NCI-H748 (cell line): Measurements from ENCODE around the gene PES1.
"Not testable (repeated sequence)": the region's sequence is repeated elsewhere in the genome, so short reads cannot be mapped to it uniquely, and the experiment has no call there.

ENCODE experiments used
- DNase-seq: peaks from one replicate; lab custom pipeline; 2025; ENCODE audit not compliant: unreplicated experiment; lab: John Stamatoyannopoulos, UW

PES1 gene

GRCh38 chr22:30578481-30578880 is 13.2 kb downstream of the PES1 start:
- no peak for DNase-seq

DNA sequence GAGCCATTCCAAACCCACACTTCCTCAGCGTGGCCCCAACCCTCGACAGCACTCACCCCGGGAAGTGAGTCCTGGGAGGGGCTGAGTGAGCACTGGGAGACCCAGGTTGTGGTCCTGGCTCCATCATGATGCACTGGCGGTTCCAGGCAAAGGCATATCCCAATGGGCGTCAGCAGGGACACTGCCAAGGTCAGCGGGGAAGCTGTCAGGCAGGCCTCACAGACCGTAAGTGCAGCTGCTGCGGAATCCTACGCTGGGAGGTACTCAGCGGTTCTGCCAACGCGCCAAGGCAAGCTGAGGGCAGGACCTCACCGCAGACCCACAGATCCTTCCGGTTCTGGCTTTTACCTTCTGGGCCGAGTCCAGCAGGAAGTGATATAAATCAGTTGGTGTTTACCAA is 15.9 kb downstream of the PES1 start:
- DNase-seq: no peak

DNA sequence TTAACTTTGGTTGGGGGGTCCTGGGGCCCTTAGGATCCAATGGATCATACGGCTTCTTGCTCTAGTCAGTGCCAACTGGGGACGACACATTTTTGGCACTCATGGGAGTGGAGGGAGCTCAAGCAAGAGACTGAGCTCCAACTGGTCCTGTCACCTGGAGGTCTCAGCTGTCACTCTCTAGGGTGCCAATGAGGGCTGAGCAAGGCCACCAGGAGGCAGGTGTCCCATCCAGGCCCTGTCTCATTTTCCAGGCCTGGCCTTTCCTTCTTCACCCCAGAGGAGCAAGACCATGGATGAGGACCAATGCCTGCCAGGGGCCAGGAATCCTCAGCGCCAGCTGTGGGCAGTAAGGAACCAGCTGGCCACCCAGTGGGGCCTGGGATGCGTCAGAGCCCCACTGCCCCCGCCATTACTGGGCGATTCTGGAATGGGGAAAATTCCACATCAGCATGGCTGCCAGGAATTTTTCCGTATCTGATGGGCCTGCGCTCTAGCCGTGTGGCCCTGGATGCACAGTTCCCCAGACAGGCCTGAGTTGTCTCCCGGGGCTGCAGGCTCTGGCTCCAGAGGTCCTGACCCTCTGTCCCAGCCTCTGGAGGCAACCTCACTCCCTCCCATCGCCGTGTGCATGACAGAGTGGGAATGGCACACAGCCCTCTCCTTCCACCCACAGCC is 16.6 kb downstream of the PES1 start:
- DNase-seq: peak; percentile 6

DNA sequence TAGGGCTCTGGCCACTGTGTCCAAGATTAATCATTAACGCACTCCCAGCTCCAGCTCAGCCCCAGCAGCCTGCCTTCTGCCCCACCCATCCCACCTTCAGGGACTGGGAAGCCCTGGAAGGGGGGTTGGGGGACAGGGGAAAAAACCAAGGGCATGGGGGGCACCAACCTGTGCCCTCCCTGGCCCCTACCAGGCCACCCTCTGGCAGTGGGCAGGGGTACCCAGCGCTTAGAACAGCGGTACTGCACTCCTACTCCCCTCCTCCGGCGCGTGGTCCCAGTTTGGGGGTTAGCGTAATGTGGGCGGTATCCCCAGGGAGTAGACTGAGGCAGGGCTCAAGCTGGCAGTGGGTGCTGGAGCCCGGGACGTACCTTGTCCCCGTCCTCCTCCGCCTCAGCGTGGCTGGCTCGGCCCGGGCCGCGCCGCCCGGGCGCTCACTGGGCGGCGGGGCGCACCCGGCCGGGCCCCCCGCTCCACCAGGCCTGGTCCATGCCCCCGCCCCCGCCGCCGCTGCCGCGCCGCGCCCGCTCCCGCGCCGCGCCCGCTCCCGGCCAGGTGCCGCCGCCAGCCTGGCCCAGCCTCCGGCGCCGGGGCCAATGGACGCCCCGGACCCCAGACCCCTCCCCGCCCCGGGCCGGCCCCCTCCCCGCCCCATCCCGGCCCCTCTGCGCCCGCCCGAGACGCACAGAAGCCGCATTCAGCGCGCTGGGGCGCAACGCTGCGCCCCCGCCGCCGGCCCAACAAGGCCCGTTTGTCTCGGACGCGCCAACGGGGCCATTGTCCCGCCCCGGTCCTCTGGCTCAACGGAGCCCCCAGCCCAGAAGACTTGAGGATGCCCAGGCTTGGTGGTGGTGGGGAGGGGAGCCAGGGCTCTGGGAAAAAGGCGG is 17.4 kb downstream of the PES1 start, which contains the start of gene GAL3ST1:
Gene GAL3ST1 (minus strand): TSS at position 571 of the 887 bp plus-strand sequence. CDS start 17,273 bp downstream, outside the sequence.
- DNase-seq: peak; percentile 39

DNA sequence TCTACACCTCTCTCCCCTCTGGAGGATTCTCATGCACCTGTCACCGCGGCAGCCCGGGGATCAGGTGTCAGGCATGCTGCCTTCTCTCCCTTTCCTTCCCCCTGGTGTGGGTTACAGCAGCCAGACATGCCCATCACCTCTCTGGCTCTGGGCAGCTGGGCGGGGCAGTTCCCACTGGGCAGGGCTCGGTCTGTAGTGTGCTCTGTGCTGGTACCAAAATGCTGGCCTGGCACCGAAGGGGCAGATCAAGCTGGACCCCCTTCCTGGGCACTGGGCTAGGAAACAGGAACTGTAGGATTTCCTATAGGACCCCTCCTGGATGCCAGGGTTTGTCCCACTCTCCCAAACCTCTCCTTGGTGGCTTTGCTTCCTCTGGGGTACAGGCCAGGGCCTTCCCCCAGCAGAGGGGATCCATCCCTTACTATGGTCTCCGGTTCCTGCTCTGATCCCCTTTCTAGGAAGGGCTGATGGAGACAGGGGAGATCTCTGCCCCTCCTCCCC is 18.1 kb downstream of the PES1 start:
- DNase-seq: peak; percentile 33

GRCh38 chr22:30572840-30573593 is 18.7 kb downstream of the PES1 start:
- no peak for DNase-seq

- no peak for DNase-seq
Observed at GRCh38 chr22:30572210-30572609, 19.5 kb downstream of the PES1 start.

GRCh38 chr22:30569674-30570202 is 22.0 kb downstream of the PES1 start:
- no peak for DNase-seq

DNA sequence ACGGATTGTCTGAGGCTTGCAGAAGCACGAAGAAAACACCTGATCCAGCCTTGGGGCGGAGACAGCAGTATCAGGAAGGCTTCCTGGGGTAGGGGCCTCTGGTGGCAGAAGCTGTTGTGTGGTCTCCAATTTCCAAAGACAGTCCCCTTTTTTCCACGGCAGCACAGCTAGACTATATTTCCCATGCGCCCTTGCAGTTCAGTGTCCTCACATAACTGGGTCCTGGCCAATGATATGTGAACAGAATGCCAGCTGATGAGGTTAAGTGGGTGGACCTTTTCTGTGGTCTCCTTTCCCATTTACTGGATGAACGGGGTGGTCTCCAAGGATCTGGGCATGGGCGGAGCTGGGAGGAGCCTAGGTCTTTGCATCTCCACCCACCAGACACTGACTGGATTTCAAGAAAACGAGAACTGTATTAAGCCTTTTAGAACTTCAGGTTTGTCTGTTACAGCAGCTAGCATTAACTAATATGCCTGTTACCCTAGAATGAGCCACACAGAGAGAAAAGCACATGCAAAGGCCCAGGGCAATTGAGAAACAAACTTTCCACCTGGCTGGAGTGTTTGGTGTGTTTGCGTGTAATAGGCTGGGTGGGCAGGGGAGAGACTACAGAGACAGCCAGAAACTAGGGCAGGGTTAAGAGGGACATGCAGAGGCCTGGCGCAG is 23.4 kb downstream of the PES1 start:
- DNase-seq: no peak

DNA sequence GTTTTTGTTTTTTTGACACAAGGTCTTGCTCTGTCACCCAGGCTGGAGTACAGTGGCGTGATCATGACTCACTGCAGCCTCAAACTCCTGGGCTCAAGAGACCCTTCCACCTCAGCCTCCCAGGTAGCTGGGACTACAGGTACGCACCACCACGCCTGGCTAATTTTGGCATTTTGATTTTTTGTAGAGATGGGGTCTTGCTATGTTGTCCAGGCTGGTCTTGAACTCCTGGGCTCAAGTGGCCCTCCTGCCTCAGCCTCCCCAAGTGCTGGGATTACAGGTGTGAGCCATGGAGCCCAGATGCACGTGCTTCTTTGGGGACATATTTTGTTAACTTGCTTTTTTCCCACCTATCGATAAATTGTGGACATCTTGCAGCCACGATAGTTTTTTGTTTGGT is 24.4 kb downstream of the PES1 start:
- DNase-seq: not testable (repeated sequence)

GRCh38 chr22:30566125-30566524 is 25.6 kb downstream of the PES1 start:
- DNase-seq: no peak

DNA sequence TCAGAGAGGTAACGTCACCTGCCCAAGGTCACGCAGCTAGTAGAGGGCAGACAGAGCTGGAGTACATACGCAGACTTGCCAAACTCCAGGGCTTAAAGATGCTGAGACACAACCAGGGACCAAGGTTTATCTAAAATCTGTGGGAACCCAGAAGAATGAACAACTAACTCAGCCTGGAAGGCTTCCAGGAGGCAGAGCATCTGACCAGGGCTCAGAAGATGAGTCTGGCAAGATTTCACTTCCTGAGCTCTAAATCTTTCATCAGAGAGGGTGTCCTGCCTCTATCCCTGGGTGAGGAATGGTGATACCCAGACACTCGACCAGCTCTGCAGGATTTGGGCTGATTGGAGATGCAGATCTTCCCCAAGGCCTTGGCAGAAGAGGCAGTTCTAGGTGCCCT is 26.4 kb downstream of the PES1 start:
- no peak for DNase-seq

DNA sequence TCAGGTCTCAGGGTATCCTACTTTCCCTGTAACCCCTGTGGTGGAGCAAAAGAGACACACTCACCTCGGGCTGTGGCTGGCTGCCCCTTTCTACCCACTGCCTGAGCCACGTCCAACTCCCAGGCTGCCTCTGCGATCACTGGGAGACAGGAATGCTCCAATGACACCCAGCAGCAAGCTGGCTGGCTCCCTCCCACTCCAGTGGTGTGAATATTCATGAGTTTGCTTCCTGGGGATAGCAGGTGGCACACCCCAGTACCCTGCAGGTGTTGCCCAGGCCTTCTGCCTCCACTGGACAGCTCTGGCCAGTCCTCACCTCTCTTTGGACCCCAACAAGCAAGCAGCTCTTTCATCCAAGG is 27.0 kb downstream of the PES1 start:
- DNase-seq: no peak

DNA sequence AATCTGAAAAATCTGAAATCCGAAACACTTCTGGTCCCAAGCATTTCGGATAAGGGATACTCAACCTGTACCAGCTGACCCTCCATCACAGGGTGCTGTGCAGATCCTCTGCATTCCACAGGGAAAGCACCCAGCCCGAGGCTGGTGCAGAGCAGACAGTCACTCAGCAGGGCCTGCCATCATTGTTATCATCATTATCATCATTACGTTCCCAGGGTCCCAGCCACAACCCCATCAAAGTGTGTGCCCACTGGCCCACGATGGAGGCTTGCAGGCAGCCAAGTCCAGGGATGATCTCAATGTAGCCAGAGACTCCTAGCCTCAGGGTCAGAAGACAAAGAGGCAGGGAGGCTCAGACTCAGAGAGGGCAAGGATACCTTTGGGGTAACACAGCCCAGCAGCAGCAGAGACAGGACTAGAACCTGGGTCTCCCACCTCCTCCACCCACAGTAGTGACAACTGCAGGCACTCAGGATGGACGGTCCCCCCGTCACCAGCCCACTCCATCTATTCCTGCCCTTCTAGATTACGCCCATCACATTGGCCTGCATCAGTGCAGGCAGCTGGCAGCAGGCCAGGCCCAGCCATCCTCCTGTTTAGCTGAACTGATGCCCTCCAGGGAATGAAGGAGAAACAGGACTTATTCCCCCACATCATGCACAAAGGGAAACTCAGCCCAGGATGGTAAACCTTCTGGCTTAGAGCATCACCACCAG is 27.5 kb downstream of the PES1 start:
- DNase-seq: no peak

- no peak for DNase-seq
Observed at GRCh38 chr22:30562366-30562765, 29.3 kb downstream of the PES1 start.

- no peak for DNase-seq
Observed at GRCh38 chr22:30561402-30562189, 30.1 kb downstream of the PES1 start.

GRCh38 chr22:30560643-30561202 is 31.0 kb downstream of the PES1 start:
- DNase-seq: not testable (repeated sequence)

GRCh38 chr22:30559889-30560288 is 31.8 kb downstream of the PES1 start:
- DNase-seq: no peak

DNA sequence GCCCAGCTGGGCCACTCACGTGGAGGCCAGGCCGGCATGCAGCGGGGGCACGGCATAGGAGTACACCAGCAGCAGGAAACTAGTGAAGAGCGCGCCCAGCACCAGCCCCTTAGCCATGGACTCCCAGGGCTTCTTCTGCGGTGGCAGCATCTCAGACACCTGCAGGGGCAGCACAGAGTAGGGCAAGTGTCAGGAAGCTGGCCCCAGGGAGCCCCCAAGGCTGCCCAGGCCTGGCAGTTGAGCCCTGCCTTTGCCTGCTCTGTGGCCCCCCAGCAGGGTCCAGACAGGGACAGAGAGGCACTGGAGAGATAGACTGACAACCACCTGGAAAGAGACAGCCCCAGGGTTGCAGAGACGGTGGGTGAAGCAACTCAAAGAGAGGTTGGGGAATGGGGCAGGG is 34.5 kb downstream of the PES1 start:
- DNase-seq: no peak
